ENCODE measurements around the gene DNAAF8.

DNA sequence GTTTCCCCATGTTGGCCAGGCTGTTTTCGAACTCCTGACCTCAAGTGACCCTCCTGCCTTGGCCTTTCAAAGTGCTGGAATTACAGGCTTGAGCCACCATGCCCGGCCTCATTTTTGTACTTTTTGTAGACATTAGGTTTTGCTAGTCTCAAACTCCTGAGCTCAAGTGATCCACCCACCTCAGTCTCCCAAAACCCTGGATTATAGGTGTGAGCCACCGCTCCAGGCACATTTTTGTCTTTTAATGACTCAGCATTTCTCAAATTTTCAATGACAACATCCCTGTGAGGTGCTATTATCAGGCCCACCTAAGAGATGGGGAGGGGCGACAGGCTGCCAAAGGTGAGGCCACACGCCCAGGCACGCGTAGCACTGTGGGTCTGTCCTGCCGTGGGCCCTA lies 52.7 kb downstream of the DNAAF8 start:
- TF ChIP-seq POLR2AphosphoS5 (IDR thresholded peaks at IDR 0.05) (no peak), EP300 (conservative IDR thresholded peaks at IDR 0.05; ENCODE audit: poor library complexity, severe bottlenecking) (no peak), EZH2 (IDR thresholded peaks at IDR 0.05; ENCODE audit: borderline replicate concordance, insufficient read depth, low read length, poor library complexity, severe bottlenecking) (no peak), RAD21 (conservative IDR thresholded peaks at IDR 0.05) (no peak)
- TF ChIP-seq, protein P1, sequence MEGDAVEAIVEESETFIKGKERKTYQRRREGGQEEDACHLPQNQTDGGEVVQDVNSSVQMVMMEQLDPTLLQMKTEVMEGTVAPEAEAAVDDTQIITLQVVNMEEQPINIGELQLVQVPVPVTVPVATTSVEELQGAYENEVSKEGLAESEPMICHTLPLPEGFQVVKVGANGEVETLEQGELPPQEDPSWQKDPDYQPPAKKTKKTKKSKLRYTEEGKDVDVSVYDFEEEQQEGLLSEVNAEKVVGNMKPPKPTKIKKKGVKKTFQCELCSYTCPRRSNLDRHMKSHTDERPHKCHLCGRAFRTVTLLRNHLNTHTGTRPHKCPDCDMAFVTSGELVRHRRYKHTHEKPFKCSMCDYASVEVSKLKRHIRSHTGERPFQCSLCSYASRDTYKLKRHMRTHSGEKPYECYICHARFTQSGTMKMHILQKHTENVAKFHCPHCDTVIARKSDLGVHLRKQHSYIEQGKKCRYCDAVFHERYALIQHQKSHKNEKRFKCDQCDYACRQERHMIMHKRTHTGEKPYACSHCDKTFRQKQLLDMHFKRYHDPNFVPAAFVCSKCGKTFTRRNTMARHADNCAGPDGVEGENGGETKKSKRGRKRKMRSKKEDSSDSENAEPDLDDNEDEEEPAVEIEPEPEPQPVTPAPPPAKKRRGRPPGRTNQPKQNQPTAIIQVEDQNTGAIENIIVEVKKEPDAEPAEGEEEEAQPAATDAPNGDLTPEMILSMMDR (IDR thresholded peaks at IDR 0.05; ENCODE audit: poor library complexity, severe bottlenecking): no peak
- TF ChIP-seq, protein P2, sequence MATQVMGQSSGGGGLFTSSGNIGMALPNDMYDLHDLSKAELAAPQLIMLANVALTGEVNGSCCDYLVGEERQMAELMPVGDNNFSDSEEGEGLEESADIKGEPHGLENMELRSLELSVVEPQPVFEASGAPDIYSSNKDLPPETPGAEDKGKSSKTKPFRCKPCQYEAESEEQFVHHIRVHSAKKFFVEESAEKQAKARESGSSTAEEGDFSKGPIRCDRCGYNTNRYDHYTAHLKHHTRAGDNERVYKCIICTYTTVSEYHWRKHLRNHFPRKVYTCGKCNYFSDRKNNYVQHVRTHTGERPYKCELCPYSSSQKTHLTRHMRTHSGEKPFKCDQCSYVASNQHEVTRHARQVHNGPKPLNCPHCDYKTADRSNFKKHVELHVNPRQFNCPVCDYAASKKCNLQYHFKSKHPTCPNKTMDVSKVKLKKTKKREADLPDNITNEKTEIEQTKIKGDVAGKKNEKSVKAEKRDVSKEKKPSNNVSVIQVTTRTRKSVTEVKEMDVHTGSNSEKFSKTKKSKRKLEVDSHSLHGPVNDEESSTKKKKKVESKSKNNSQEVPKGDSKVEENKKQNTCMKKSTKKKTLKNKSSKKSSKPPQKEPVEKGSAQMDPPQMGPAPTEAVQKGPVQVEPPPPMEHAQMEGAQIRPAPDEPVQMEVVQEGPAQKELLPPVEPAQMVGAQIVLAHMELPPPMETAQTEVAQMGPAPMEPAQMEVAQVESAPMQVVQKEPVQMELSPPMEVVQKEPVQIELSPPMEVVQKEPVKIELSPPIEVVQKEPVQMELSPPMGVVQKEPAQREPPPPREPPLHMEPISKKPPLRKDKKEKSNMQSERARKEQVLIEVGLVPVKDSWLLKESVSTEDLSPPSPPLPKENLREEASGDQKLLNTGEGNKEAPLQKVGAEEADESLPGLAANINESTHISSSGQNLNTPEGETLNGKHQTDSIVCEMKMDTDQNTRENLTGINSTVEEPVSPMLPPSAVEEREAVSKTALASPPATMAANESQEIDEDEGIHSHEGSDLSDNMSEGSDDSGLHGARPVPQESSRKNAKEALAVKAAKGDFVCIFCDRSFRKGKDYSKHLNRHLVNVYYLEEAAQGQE (IDR thresholded peaks at IDR 0.05; ENCODE audit: borderline replicate concordance): no peak
